GM19023 (cell line): ENCODE data around the gene RHEX.
"Not testable (repeated sequence)": the region's sequence is repeated elsewhere in the genome, so short reads cannot be mapped to it uniquely, and the experiment has no call there.

ENCODE experiments used
- ATAC-seq: cut with Tn5 transposase; IDR thresholded peaks from one replicate; pipeline ENCODE4 v1.9.1; 2021; ENCODE audit warnings: mild to moderate bottlenecking, moderate library complexity; ENCODE audit not compliant: unreplicated experiment

The RHEX gene

DNA sequence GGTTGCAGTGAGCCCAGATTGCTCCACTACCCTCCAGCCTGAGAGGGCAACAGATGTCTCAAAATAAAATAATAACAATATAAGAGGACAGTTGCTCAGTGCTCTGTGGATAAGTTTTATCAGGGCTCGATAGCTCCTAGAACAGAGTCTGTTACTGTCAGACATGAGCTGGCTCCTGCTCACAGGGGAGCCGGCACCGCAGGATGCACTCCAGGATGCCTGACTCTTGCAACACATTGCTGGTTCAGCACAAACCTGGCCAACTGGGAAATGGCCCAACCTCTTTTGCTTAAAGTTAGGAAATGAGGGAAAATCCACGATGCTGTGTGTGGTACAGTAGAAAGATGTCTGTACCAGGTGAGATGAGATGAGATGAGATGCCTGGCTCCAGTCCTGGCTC is 23.5 kb upstream of the RHEX start:
- ATAC-seq, result no peak

DNA sequence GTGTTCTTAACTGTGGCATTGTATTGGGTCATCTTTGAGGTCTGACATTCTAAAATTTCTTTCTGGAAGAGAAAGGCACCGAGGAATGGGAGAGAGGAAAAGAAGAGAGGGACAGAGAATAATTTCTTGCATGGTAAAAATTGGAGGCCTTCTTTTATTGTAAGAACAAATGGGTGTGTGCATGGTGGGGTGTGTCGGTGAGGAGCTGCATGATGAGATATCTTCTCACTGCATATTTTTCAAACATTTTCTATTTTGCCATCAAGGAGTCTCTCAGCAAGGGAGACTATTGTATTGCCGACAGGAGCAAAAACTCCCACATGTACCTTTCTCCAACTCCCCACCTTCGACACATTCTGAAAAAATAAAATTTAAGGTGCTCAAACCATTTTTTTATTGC is 22.8 kb upstream of the RHEX start:
- no peak for ATAC-seq

DNA sequence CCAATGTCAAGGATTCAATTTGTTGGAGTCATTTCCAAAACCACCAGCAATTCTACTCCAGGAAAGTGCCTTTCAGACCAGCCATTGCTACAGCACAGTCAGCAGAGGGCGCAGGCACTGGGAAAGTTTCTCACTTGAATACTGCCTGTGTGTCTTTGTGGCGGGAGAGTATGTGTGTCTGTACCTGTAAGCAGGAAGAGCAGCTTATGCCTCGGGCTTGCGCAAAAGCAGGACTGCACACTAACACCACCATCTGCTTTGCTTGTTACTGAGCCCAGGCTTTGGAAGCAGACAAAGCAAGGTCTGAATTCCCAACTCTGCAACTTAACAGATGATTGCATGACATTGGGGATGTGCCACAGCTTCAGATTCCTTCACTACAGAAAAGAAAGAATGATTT is 22.3 kb upstream of the RHEX start:
- peak; percentile 71 for ATAC-seq

DNA sequence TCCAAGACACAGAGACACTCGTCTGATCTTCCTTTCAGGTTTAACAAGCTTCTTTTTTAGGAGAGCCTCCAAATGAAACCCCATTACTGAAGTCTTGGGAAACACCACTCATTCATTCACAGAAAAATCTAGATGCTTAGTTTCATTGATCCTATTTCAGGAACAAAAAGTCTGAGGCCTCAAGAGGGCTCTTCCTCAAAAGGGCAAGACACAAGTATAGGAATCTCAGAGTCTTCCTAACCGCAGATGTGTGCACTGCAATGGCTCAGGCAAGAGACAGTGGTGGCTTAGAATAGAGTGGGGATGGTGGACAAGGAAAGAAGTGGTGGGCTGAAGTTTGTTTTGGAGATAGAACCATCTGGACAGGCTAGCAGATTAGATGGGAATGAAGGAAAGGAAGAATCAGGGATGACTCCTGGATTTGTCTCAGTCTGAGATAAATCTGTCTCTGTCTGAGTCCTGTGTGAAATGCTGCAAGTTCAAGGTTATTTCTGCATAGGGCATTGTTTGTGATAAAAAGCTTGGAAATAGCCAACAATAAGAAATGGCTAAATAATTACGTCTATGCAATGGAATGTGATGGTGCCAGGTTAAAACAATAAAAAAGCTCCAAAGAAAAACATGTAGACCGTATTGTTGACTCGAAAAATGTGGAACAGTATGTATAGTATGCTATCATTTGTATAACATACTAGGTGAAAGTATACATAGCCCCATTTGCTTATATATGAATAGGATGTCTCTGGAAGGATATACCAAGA is 20.4 kb upstream of the RHEX start:
- no peak for ATAC-seq

DNA sequence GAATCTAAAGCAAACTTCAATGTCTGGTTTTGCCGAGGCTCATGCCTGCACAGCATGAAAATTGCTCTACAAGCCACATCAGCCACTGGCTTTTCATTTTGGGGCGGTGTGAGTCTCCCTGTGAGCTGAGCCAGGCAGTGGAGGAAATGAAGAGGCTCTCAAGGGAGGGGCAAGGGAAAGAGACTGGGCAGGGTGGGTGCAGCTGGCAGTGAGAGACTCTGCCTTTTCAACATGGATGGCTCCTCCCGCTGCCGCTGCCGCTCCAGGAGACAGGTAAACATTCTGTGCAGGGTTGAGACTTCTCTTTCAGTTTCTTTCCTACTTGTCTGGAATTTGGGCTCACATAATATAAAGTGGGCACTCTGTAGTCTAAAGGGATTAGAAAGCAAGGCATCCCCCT is 17.9 kb upstream of the RHEX start:
- no peak for ATAC-seq

DNA sequence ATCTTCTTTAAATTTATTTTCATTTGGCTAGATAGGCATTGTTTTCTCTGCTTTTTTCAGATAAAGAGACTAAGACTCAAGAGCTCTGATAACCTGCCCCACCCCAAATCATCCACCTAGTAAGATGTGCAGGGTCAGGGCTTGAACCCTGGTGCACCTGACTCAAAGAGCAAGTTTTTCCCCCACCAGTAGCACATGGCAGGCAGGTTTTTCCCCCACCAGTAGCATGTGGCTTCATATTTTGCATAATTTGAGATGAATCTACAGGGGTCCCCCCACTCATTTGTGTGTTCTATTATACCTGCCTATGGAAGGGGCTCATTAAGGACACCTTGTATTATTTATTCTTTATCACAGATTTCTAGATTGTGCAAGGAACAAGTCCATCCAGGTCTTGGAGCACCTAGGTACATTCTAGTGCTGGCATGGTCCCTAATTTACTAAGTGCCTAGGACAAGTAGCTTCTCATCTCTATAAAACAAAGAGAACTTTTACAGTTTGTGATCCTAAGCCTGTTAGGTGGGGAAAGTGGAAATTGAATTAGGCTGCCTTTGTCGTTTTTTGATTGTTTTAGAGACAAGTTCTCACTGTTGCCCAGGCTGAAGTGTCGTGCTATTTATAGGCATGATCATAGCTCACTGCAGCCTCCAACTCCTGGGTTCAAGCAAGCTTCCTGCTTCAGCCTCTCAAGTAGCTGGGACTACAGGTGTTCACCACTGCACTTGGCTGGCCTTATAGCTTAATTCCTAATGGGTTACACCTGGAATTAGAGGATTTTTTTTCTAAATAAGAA is 16.1 kb upstream of the RHEX start:
- ATAC-seq, result no peak

DNA sequence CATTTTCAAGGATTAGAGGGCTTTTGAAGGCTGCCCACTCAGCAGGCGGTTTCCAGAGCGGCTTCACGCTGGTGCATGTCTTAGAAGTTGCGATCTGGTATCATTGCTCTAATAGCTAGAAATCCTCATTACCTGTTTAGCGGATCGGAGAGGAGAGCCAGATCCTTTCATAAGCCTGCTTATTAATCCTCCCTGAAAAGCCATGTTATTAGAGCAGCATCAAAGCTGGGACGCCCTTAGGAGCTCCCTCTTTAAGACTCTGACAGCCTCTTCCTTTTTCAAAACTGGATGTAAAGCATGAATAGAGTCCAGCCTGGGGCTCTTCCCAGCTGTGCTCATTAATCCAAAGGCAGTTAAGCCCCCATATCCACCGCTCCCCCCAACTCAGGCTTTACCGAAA is 15.4 kb upstream of the RHEX start:
- no peak for ATAC-seq

DNA sequence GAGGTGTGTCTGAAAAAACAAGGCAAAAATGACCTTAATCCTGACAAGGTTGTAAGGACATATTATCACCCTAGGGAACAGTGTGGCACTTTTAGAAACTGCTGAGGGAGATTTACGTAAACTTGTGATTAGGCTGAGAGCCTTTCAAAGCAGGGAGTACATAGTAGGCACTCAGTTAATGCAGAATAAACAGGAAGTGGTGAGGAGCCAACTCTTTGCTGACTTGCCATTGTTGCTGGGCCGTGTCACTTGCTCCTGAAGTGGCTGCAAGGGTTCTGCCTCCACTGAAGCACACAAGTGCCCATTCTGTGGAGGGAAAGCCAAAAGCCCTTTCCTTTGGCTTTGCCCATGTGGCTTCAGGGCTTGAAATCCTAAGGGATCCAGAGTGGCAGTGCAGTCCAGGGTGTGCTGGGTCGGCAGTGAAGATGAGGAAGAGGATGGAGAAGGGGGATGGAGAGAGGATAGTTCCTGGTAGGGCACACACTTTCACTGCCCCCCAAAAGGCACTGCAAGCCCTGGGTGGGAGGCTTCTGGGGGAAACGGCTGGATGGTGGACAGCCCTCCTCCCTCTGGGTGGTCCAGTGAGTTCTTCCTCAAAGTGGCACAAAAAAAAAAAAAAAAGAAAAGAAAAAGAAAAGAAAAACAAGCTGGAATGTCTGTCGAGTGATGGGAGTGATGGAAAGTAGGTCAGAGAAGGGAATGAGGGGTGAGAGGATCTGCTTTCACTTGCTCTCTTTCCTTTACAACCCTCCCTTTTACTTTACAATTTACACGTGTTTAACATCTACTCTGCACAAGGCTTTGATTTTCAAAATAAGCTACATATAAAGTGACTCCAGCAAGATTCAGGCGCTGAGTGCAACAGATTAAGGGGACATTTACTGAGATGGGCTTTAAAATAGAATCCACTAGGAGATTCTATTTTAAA is 13.7 kb upstream of the RHEX start:
- ATAC-seq, result no peak

DNA sequence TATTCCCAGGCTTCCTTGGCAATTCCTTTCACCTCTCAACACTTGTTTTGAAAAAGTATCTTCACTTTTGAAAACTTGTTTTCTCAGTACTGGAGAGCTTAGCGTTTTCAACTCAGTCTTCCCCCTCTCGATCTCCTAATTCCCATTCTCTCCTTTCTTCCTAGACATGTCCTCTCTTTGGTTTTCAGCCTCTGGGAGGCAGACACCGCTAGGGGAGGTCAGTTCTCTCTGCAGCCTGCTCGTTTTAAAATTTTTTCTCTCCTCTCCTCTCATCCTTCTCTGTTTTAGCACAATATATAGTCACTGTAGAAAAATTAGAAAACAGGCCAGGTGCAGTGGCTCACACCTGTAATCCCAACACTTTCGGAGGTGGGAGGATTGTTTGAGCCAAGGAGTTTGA is 12.6 kb upstream of the RHEX start:
- ATAC-seq, result no peak

DNA sequence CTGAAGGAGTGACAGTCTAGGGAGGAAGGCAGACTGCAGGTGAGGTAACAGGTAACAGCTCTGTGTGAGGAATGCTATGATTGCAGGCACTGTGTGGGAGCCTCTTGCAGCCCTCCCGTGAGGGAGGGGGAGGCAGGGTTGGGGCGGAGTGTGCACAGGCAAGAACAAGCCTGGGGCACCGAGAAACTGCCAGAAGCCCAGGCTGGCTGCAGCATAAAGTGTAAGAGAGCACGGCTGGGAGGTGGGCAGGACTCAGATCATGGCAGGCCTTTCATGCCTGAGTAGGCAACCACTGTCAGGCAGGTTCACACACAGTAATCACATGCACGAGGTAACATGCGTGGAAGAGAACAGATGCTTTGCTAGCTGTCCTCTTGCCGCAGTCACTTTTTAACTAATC is 11.3 kb upstream of the RHEX start:
- no peak for ATAC-seq

DNA sequence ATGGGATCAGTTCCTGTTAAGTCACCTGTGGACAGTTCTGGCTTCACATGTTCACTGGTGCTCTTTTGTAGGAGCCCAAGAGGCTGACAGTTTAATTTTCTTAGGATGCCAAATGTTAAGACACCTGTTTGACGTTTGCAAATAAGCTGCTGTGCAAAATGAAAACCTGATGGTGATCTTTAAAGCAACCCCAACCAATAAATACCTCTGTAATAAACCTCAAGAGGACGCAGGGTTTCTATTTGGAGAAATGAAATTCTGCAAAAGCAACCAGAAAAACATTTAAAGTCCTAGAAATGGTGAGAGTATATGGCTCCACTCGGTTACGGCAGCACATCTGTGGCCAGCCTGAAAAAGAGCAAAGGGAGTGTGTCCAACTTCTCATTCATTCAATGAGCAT is 5.7 kb upstream of the RHEX start:
- ATAC-seq, result no peak

DNA sequence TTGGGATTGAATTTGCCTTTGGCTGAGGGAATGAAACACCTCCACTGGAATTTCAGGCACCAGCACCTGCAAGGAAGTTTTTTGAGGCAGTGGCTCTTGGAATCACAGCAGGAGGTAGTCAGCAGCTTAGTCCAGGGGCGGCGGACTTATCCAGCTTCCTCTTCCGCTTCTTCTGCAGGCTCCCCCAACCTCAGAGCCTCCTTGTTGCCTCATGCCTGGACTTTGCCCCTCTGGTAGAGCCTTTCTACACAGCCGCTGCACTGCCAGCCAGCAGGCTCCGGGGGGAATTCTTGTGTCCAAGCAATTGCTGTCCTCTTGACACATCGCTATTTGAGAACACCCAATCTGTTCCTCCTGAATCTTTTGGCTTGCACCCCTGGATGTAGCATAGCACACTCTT is 4.4 kb upstream of the RHEX start:
- ATAC-seq, result no peak

DNA sequence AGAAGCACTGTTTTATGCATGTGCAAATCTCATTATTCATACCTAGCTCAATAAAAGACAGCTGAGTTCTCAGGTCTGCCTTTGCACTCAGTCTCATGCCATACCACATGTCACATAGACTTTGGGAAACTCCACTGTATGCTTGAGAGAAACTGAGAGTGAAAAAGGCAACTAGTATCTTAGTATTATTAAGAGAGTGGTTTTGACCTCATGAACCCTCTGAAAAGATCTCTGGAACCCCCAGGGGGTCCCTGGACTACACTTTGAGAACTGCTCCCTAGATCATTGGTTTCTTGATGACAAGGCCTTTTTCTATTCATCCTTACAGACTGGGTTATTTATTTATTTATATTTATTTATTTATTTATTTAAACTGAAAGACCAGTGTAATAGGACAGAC is 3.7 kb upstream of the RHEX start:
- ATAC-seq, result peak; percentile 34

DNA sequence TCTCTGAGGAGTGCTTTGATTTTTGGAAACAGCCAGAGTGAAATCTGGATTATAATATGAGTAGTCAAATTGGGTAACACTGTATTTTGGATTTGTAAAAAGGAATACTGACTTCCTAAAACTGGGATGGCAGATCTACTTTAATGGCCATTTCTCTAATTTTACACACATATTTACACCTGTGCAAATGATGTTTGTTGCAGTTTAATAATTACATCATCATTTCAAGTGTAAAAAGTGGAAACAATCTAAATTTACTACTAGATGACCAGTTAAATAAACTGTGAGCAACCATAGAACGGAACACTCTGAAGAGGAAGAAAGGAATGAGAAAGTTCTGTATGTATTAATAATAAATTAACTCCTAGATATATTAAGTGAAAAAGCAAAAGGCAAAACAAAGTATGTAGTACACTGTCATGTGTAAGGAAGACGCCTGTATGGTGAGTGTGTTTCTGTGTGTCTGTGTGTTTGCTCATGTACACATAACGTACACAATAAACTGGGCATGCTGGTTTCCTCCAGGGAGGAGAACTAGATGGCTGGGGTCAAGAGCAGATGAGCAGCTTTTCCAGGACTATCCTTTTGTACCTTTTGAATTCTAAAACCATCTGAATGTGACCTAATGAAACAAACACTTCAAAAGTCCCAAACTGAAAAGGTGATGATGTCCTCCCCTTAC is 2.9 kb upstream of the RHEX start:
- ATAC-seq, result no peak

DNA sequence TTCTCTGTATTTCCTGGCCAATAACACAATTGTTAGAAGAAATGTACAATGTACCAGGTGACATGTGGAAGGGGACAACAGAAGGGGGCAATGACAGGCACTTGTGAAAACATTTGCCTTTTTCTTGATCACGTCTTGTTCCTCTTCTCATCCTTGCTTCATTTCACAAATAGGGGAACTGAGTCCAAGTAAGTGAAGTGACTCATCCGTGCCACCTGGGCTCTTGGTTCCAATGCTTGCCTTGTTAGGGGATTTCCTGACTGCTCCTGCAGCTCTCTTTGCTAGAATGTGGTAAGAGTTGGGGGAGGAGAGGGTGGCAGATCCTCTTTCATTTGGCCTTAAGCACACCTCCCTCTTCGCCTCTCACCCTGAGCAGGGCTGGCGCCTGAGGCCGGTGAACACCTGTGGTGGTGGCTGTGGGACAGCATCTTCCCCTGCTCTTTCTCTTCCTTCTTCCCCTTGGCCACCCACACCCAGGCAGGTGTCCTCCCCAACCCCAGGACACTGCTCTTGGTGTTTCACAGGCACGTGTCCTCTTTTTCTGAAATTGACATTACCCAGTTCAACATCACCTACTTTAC is 2.2 kb upstream of the RHEX start:
- ATAC-seq, result peak; percentile 86

DNA sequence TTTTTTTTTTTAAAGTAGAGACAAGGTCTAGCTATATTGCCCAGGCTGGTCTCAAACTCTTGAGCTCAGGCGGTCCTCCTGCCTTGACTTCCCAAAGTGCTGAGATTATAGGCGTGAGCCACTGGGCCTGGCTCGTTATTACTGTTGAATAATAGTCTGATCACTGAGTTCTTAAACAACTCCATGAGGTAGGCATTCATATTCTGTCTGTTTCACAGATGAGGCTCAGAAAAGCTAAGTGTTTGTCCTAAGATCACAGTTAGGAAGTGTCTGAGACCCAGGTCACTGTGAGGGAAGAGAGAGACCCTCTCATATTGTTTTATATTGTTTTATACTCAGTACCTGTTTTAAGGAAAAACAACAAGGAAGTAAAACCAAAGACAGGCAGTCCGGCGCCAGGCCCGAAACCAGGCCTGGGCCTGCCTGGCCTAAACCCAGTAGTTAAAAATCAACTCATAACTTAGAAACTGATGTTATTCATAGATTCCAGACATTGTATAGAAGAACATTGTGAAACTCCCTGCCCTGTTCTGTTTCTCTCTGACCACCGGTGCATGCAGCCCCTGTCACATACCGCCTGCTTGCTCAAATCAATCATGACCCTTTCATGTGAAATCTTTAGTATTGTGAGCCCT is 625 bp upstream of the RHEX start:
- not testable (repeated sequence) for ATAC-seq

DNA sequence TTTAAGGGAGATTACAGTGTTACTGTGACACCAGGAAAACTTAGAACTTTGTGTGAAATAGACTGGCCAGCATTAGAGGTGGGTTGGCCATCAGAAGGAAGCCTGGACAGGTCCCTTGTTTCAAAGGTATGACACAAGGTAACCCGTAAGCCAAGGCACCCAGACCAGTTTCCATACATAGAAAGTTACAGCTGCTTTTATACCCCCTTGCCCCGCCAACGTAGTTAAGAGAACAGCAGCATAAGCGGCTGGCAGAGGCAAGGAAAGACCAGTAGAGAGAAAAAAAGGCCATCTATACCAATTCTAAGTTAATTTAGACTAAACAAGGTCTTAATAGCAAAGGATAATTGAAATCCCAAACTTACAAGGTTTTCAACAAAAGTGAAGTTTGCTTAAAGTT is 643 bp downstream of the RHEX start:
- ATAC-seq, result not testable (repeated sequence)

DNA sequence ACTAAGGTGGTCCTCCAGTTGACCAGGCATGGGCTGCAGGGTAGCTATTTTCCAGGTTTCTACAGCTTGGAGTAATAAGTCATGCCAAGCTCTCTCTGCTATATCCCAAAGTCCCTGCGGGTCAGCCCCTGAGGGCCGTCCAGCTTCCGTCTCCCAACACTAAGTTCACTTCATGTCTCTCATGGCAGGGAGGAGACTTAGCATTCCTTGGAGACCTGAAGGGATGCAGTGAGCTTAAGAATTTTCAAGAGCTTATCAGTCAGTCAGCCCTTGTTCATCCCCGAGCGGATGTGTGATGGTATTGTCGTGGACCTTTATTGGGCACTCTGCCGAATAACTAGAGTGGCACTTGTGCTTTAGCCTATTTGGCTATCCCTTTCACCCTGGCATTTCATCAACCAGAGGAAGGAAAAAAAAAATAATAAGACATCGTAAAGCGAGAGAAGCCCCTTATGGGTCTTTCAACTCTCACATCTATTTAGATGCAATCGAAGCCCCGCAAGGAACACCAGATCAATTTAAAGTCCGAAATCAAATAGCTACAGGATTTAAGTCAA is 2.2 kb downstream of the RHEX start:
- ATAC-seq, result not testable (repeated sequence)

DNA sequence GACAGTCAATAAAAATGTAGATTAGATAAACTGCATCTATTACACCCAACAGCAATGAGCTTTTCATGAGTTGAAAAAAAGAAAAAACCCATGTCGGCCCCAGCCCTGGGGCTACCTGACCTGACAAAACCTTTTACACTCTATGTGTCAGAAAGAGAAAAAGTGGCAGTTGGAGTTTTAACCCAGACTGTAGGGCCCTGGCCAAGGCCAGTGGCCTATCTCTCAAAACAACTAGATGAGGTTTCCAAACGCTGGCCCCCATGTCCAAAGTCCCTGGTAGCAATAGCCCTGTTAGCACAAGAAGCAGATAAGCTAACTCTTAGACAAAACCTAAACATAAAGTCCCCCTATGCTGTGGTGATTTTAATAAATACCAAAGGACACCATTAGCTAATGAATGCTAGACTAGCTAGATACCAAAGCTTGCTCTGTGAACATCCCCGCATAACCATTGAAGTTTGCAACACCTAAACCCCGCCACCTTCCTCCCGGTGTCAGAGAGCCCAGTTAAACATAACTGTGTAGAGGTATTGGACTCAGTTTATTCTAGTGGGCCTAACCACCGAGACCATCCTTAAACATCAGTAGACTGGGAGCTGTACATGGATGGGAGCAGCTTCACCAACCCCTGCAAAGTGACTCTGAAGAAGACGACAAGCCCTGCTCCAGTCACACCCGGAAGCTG is 2.8 kb downstream of the RHEX start:
- not testable (repeated sequence) for ATAC-seq
